Measurements from ENCODE around the gene DZIP1.
"Not testable (repeated sequence)": the region's sequence is repeated elsewhere in the genome, so short reads cannot be mapped to it uniquely, and the experiment has no call there.

DZIP1 gene

DNA sequence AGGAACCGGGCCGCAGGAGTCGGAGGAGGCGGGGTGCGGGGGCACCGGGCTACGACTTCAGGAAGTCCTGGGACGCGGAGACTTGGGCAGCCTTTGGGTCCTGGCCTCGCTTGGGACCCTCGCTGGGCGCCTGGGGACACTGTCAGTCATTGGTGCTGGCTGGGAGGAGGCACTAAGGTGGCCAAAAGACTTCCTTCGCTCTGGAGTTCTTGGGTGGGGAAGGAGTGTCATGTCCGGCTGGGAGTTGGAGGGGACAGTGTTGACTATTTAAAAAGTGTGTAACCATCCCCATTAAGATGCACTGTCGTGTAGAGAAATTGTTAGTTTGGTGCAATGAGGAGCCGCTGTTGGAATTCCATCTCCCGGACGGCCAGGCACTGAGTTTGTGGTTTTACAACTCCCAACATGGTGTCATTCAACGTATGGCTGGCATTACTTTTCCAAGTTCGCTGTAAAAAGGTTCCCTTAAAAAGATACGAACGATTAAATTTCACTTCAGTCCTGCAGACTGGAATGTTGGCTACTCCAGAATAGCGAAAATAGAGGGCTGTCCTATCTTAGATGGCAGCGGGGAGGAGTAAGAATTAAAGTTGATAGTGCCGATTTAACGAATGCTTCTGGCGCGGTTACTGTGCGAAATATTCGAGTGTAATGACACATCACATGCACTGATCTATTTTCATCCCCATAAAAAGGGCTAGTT is 33.2 kb upstream of the DZIP1 start:
- in situ Hi-C loops (cut with HindIII; ENCODE audit: low pct_ligation_motif_present, low sequenced_read_pairs) = no loop called here
- Histone ChIP-seq H3K27ac (peak overlapping the region; percentile 63), H3K36me3 (replicated peaks) (no peaks in the 10 kb centered on the region), H3K4me3 (ENCODE audit: low read depth, low read length) (peak overlapping the region; percentile 87), H3K27me3 (replicated peaks) (no peaks in the 10 kb centered on the region)
- TF ChIP-seq, protein P1, sequence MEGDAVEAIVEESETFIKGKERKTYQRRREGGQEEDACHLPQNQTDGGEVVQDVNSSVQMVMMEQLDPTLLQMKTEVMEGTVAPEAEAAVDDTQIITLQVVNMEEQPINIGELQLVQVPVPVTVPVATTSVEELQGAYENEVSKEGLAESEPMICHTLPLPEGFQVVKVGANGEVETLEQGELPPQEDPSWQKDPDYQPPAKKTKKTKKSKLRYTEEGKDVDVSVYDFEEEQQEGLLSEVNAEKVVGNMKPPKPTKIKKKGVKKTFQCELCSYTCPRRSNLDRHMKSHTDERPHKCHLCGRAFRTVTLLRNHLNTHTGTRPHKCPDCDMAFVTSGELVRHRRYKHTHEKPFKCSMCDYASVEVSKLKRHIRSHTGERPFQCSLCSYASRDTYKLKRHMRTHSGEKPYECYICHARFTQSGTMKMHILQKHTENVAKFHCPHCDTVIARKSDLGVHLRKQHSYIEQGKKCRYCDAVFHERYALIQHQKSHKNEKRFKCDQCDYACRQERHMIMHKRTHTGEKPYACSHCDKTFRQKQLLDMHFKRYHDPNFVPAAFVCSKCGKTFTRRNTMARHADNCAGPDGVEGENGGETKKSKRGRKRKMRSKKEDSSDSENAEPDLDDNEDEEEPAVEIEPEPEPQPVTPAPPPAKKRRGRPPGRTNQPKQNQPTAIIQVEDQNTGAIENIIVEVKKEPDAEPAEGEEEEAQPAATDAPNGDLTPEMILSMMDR (IDR thresholded peaks at IDR 0.05; ENCODE audit: low read depth, low read length, missing control alignments) = no peak
- DNase-seq = no peak

DNA sequence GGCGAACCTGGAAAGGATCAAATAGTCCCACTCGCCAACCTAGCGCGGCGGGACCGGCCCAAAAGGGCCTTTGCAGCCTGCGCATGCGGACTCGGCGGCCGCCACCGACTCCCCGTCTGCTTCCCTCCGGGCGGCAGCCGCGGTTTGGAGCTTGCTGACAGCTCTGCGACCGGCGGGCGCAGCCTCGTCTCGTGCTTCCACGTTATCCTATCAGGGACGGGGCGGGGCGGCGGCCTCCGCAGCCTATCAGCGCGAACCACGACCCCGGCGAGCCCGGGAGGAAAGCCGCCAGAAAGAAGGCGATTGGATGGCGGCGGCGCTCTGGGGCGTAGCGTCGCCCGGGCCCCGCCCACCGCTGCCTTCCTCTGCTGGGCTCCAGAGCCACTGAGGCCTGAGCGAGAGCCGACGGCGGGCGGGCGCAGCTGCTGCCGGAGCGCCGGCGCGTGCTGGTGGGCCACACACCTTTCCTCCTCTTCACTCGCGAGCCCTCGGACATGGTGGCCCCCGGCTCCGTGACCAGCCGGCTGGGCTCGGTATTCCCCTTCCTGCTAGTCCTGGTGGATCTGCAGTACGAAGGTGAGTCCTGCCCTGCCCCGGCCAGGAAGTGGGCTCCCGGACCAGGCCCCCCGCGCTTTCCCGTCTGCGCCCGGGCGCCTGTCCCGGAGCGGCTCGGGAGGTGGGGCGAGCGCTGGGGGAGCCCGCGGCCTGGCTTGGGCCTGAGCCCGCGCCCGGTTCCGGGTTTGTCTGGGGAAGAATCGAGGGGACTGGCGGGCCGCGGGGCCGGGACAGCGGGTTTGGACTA is 32.5 kb upstream of the DZIP1 start, which contains the start of gene DNAJC3:
DNAJC3 (plus strand) TSS at position 378 of the 802 bp plus-strand sequence; CDS start at position 495, 117 bp downstream.
- DNase-seq = peak; percentile 98
- Histone ChIP-seq H3K4me3 (ENCODE audit: low read depth, low read length) (peak within 1 kb of the TSS; percentile 87), H3K27me3 (replicated peaks) (no peaks in the 10 kb centered on the region), H3K36me3 (replicated peaks) (no peaks in the 10 kb centered on the region), H3K27ac (peak within 1 kb of the TSS; percentile 63)
- in situ Hi-C loops (cut with HindIII; ENCODE audit: low pct_ligation_motif_present, low sequenced_read_pairs) = no loop called here
- TF ChIP-seq, protein P1 (IDR thresholded peaks at IDR 0.05; ENCODE audit: low read depth, low read length, missing control alignments) = no peak

DNA sequence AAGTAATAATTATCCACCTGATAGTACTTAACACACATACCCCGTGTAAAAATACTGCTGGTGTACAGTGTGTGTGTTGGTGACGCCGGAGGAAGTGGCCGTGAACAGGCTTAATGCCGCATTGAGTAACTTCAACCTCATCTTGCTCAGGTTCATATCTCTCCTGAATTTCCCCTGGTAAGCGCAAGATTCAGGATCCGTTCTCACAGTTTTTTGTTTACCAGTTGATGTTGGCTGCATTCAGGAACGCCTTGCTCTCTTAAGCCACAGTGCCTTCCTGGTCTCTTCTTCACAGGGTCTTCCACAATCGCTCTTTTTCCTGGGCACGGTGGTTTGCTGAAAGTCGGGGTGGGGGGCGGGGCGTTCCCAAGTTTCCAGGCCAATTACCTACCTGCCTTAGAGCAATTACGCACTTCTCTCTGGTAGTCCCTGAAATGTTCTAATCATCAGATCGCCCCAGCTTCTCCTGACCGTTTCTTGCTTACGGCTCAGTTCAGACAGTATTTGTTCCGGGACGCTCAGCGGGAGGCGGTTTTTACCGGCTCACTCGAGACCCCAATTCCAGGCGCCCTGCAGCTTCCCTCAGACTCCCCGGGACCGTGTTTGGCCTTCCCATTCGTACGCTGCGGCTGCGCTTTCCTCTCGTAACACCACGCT is 31.7 kb upstream of the DZIP1 start:
- in situ Hi-C loops (cut with HindIII; ENCODE audit: low pct_ligation_motif_present, low sequenced_read_pairs) = no loop called here

DNA sequence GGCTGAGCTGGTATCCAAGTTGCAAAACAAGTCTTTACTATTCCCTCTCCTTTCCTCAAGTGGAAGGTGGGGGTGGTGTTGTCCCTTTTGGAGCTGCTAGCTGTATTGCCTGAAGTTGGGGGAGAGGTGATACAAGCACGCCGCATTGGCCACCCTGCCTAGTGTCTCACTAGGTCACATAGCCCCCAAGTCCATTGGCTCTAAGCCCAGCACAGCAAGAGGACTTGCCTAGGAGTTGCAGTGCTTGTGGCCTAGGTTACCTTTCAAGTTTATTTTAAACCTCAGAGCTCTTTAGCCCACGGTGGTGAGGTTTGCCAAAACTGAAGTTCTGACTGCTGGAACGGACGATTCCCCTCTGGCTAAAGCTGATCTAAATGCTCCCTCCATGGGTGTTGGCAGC is 27.1 kb upstream of the DZIP1 start:
- Histone ChIP-seq H3K4me3 (ENCODE audit: low read depth, low read length) (no peak overlapping the region), H3K27me3 (replicated peaks) (no peaks in the 10 kb centered on the region), H3K27ac (no peak overlapping the region), H3K36me3 (replicated peaks) (no peaks in the 10 kb centered on the region)
- DNase-seq = no peak
- TF ChIP-seq, protein P1 (IDR thresholded peaks at IDR 0.05; ENCODE audit: low read depth, low read length, missing control alignments) = no peak
- in situ Hi-C loops (cut with HindIII; ENCODE audit: low pct_ligation_motif_present, low sequenced_read_pairs) = no loop called here

More for the DNA sequence above, 31.7 kb upstream of the DZIP1 start:
- Histone ChIP-seq H3K27me3 (replicated peaks) (no peaks in the 10 kb centered on the region), H3K4me3 (ENCODE audit: low read depth, low read length) (peak overlapping the region; percentile 81), H3K27ac (peak overlapping the region; percentile 59), H3K36me3 (replicated peaks) (no peaks in the 10 kb centered on the region)
- no peak for DNase-seq
- TF ChIP-seq, protein P1 (IDR thresholded peaks at IDR 0.05; ENCODE audit: low read depth, low read length, missing control alignments) = no peak

DNA sequence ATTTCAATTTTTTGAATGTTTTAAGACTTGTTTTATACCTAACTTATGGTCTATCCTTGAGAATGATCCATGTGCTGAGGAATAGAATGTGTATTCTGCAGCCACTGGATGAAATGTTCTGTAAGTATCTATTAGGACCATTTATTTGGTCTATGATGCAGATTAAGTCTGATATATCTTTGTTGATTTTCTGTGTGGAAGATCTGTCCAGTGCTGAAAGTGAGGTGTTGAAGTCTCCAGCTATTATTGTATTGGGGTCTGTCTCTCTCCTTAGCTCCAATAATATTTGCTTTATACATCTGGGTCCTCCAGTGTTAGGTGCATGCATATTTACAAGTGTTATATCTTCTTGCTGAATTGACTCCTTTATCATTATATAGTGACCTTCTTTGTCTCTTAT is 22.7 kb upstream of the DZIP1 start:
- H3K4me3 ChIP-seq (ENCODE audit: low read depth, low read length); in situ Hi-C loops (cut with HindIII; ENCODE audit: low pct_ligation_motif_present, low sequenced_read_pairs); H3K27me3 ChIP-seq (replicated peaks); H3K36me3 ChIP-seq (replicated peaks); H3K27ac ChIP-seq; DNase-seq: not testable (repeated sequence)
